Fibroblast of skin of right quadriceps (primary cell): ENCODE data around the gene CRMP1.

ENCODE experiments used
- DNase-seq: peaks from one replicate; pipeline ENCODE4 v3.0.0-alpha.2; 2013

Gene CRMP1

DNA sequence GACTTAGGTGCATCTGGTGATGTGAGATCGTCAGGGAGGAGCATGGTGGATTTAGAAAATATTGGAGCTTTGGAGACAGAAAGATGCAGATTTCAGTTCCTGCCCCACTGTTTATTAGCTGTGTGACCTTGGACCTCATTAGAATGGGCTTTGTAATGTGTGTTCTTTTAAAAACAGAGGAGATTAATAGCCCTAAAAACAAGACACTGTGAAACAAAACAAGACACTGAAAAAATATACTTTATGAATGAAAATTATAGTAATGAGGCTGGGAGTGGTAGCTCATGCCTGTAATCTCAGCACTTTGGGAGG lies 102.4 kb downstream of the CRMP1 start:
- DNase-seq: no peak

DNA sequence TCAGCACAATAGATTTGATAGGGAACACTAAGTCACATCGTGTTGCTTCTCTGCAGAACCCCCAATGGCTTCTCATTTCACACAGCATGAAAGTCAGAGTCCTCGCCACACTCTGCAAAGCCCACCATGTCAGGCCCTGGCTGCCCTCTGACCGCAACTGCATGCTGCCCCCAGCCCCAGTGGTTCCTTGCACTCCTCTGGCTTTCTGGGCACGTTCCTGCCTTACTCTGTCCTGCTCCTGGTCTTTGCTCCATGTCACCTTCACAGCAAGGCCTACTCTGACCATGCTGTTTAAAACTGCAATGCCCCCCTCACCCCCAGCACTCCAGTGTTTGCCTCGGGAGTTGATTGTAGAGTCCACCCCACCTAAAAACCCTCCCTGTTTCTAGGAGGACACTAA lies 103.7 kb downstream of the CRMP1 start:
- no peak for DNase-seq

DNA sequence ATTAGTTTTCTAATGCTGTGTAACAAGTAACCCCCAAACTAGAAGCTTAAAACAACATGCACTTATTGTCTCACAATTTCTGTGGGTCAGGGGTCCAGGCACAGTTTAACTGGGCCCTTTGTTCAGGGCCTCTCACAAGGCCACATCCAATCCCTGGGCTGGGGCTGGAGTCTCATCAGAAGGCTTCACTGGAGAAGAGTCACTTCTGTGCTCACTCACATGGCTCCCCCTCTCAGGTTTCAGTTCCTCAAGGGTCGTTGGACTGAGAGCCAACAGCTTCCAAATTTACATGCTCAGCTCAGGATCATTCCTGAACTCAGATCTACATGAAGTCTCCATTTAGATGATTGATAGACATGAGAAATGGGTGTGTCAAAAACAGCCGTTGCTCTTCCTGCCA lies 104.7 kb downstream of the CRMP1 start:
- DNase-seq: no peak

DNA sequence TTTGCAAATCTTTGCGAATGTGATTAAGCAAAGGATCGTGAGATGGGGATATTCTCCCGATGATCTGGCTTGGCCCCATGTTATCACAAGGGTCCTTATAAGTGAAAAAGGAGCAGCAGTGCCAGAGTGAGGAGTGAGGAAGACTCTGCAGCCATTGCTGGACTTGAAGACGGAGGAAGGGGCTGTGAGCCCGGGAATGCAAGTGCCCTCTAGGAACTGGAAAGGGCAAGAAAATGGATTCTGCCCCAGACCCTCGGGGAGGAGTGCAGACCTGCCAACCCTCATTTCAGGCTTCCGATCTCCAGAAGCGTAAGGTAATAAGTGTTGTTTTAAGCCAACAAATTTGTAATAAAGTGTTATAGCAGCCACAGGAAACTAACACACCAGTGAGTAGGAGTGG lies 105.6 kb downstream of the CRMP1 start:
- no peak for DNase-seq

DNA sequence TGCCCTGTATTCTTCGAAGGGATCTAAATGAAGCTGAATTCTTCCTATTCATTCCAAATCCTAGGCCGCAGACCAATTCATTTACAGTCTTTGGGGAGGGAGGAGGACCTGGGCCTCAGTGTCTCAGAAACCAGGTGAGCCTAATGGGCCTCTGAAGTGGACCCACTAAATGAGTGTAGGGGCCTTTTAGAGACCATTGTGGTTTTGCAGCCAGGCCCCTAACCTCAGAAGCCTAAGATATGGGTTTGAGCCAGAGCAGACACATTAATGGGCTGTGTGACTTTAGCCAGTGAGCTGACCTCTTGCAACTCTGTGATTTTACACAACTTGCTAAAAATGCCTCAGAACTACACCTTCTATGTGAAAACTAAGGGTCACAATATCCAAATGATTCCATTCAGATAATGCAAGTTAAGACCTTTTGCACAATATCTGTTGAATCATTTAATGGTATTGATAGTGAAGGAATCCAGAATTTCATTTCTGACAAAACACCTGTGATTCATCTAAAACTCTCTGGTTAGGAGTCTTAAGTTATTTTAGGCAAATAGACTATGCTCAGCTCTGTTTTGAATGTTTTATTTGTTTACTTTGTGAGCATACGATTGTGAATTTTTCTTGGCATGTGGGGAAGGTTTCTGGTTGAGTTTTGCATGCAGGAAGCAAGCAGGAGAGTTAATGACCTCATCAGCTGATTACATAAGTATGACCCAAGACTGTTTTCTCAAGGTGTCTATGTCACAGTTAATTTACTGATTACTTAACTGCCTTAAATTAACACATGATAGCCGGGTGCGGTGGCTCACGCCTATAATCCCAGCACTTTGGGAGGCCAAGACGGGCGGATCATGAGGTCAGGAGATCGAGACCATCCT lies 106.8 kb downstream of the CRMP1 start:
- peak; percentile 14 for DNase-seq

DNA sequence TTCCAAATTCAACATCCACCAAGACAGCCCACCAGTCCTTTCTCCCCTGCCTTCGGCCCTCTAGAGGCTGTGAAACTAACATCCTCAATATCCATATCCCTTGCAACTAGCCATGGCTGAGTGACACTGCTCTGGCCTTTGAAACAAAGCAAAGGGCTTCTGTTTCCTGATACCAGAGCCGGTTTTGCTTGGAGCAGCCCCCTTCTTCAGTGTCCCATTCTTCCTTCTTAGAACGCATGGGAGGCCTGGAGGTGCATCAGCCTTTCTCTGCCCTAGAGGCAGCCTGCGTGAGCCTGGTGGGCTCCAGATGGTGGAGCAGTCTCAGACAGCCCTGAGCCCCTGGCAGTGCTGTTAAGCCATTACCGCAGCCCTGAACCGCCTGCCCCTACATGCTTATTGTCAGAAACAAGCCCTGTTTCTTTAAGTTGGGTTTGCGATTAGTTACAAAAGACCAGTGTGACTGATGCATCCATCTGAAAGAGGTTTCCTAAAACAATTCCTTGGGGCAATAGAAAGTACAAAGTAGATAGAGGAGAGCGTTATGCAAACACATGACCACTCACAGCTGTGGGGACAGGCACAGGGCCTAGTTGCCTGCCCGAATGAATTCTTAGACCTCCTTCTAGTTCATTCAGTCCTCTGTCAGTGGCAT lies 107.8 kb downstream of the CRMP1 start:
- no peak for DNase-seq

DNA sequence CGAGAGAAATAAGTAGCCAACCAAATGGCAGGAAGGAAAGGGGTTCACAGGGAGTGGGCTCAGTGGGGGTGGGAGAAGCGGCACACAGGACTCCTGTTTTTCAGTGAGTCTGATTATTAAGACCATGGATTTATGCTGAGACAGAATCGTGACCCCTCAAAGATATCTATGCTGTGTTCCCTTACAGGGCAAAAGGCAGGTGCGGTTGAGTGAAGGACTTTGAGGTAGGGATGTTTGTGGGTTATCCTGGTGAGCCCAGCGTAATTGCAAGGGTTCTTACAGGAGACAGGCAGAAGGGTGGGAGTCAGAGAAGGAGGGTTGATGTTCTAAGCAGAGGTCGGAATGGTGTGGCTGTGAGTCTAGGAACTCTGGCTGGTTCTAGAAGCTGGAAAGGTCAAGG lies 108.9 kb downstream of the CRMP1 start:
- no peak for DNase-seq

DNA sequence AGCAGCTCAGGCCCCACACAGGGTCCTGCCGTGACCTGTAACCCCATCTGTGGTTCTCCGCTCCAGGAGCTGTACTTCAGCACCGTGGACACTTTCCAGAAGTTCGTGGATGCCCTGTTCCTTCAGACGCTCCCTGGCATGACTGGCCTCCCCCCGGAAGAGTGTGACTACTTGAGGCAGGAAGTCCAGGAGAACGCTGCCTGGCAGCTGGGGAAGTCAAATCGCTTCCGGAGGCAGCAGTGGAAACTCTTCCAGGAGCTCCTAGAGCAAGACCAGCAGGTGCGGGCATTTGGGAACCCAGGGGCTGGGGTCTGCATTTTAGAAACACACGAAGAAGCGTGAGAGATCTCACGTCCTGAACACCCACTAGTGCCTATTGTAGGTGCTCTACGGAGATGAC lies 109.4 kb downstream of the CRMP1 start:
- no peak for DNase-seq

DNA sequence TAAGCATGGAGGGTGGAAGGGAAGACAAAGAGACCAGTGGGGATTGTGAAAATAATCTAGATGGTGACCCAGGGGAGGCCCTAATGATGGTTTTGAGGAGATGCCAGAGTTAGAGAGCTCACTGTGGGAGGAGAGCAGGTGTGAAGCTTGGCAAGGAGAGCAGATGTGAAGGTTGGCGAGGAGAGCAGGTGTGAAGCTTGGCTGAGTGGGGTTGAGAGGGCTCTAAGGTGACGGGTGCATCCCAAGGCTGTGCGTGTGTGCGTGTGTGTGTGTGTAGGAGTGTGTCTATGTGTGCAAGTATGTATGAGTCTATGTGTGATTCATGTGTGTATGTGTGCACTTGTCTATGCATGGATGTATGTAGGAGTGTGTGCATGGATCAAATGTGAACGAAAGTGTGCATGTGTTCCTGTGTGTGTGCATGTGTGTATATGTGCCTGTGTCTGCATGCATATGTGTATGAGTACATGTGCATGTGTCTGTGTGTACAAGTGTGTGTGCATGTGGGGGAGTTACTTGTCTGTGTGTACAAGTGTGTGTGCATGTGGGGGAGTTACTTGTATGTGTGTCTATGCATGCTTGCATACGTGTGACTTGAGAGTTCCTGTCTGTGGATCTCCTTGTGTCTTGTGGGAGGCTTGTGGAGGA lies 109.9 kb downstream of the CRMP1 start:
- DNase-seq: no peak

DNA sequence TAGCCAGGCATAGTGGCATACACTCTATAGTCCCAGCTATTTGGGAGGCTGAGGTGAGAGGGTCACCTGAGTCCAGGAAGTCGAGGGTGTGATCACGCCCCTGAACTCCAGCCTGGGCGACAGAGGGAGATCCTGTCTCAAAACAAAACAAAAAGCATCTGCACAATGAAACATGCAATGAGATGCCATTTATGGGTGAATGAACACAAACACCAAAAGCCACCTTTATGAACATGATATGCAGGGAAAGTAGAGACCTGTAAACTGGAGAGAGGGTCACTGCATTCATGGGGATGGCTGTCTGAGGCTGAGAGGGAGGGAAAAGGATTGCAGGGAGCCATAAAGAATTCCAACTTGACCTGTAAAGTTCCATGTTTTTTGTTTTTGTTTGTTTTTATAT lies 111.2 kb downstream of the CRMP1 start:
- DNase-seq: no peak

DNA sequence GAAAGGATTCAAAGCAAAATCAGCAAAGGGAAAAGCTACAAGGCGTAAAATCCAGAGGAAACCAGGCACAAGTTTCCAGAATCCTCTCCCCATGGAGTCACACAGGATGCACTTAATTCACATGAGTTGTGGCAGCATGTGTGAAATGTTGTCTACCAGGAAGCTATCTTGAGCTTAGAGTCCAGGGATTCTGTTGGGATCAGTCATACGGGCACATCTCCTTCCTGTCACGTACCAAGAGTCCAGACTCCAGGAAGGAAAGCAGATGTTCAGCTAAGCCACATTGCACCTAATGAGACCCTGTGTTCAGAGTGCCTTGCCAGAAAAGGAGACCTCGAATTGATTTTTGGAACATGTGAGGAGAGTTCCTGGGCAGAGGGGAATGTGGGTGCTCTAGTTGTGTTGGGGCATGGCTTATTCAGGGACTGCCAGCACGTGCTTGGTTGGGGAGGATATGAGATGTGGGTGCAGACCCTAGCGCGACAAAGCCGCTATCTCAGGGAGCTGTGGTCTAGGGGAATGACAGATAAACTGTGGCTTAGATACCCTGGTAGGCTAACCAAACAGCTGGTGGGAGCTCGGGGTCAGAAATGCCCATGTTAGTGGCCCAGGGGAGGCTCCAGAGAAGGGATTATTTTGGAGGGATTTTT lies 111.9 kb downstream of the CRMP1 start:
- peak; percentile 70 for DNase-seq

DNA sequence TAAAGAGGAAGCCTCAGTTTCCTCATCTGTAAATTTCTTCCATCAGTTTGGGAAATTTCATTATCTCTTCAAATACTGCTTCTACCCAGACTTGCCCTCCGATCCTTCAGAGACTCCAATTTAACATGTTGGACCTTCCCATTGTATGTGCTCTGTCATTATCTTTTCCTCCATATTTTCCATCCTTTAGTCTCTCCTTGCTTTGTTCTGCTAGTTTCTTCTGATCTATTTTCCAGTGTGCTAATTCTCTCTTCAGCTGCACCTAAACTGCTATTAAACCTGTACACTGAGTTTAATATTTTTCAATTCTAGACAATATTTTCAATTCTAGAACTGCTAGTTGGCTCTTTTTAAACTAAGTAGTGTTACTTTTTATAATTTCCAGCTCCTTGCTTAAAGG lies 116.4 kb downstream of the CRMP1 start:
- no peak for DNase-seq

DNA sequence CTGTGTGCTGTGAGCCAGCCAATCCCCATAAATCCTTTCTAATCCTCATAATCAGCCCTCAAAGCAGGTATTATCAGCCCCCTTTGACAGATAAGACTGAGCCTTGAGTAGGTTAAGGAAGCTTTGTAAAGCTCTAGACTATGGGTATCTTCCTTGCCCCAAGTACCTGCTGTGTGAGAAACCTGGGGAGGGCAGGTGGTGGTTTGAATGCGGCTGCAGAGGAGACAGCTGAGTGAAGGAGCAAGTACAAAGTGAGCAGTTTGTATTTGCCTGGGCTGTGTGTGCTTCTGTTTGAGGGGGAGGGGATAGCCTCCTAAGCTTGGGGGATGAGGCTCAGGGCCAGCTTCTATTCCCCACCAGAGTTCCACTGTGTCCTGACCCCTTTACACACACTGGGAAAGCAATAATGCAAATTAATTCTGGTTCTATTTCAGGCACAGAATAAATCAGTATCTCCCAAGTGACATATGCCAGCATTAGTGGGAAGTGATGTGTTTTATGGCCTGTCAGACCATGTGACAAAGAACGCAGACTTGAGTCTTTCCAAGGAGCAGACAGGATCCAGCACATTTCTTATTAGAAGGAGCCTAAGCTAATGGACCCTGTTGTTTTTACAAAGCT lies 118.4 kb downstream of the CRMP1 start:
- no peak for DNase-seq

DNA sequence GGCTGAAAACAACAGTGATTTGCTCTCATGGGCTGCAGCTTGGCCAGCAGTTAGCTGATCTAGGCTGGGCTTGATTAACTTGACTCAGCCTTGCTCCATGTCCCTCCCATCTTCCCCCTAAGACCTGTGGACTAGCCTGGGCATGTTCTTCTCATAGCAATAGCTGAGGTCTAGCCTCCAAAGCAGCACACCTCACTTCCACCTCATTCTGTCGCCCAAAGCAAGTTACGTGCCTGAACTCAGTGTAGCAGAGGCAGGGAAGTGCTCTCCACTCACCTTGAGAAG lies 119.7 kb downstream of the CRMP1 start:
- DNase-seq: peak; percentile 31

DNA sequence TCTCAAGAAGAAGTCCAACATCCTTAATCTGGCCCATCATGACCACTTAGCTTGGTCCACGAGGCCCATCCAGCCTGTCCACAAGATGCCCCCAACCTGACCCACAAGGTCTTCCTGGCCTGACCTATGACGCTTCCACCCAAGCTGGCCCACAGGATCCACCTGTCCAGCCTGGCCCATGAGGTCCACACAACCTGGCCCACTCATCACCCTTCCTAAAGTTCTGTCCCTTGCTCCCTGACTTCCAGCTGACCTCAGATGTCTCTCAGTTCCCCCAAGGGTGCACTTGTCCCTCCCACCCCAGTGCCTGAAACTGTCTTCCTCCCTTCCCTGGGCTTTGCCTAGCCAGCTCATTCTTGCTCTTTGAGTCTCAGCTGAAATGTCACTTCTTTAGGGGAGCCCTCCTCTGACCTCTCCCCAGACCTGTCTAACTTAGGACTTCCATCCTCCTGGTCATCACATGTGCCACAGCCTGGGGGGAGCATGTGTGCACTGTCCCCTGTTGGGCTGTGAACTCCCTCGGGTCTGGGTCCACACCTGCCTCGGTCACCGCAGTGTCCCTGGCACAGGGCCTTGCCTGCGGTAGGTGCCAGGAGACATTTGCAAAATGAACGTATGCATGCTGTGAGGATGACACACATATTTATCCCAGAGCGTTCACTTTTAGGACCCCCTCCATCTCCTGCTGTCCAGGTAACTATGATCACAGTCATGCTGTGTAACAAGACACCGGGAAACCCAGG lies 120.2 kb downstream of the CRMP1 start:
- no peak for DNase-seq
